ENCODE results near the gene KCNJ6.

The KCNJ6 gene

DNA sequence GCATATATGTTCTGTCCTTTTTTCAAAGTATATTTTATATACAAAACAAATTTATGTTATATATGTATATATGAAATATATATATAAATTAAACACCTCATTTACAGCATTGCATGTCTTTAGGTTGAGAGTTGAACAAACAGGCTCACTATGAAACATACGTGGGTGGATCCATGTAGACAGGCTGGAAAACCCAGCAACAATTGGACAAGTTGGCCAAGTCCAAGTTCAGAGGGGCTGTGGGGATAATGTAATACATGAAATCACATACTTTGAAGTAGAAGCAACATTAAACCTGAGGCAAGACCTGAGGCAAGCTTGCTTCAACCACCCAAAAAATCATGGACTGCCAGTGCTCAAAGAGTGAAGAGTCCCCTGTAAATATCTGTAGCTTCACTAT is 39.7 kb downstream of the KCNJ6 start:
- Histone ChIP-seq H3K4me1 (ENCODE audit: control insufficient read depth, insufficient read depth, low read length) (peaks cover 55% of the 10 kb centered on the region), H3K27me3 (ENCODE audit: control insufficient read depth, insufficient read depth, low read length) (no peaks in the 10 kb centered on the region), H3K4me3 (ENCODE audit: low read length) (no peak overlapping the region), H3K36me3 (ENCODE audit: insufficient read depth, low read length) (no peaks in the 10 kb centered on the region), H3K9me3 (replicated peaks; ENCODE audit: low read length) (no peaks in the 10 kb centered on the region), H3K4me2 (ENCODE audit: low read length) (peak overlapping the region; percentile 38), H3K9ac (ENCODE audit: low read depth, low read length) (no peak overlapping the region)

DNA sequence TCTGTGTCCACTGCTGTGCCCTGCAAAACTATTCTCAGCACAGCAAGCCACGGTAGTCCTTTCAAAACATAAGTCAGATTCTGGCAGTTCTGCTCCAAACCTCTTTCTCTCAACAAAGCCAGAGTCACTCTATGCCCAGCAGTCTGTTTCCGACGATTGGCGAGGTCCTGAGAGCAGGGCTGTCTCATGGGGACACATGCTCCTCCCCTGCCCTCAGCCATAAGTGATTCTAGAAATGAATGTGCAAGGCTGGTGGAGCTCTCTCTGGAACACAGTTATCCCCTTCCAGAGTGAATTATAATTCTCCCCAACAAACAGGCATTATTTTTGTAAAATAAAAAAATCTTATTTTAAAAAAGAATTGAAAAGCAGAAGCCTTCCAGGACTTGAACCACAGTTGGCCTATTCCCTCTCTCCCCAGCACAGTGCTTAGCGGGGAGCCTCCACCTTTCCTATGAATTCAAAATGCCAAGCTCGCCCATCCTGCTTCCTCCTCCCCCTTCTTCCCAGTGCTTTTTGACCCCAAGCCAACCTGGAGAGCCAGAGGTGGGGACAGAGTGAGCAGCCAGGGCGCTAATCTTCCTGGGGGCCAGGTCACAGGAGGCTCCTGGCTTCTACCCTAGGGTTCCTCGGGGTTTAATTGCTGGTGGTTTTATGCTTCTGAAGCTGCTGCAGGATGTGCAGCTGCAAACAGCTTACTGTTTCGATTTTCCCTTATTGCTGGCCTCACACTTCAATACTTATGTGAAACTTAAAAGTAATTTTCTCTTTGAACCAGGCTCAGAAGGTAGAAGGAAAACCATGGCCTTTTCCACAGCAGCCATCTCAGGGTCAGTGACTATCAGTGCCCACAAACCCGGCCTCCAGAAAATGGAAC is 41.1 kb downstream of the KCNJ6 start:
- Histone ChIP-seq H3K4me3 (ENCODE audit: low read length) (no peak overlapping the region), H3K4me1 (ENCODE audit: control insufficient read depth, insufficient read depth, low read length) (peaks cover 65% of the 10 kb centered on the region), H3K9ac (ENCODE audit: low read depth, low read length) (peak overlapping the region; percentile 22), H3K36me3 (ENCODE audit: insufficient read depth, low read length) (no peaks in the 10 kb centered on the region), H3K4me2 (ENCODE audit: low read length) (no peak overlapping the region), H3K27me3 (ENCODE audit: control insufficient read depth, insufficient read depth, low read length) (no peaks in the 10 kb centered on the region), H3K9me3 (replicated peaks; ENCODE audit: low read length) (no peaks in the 10 kb centered on the region)

DNA sequence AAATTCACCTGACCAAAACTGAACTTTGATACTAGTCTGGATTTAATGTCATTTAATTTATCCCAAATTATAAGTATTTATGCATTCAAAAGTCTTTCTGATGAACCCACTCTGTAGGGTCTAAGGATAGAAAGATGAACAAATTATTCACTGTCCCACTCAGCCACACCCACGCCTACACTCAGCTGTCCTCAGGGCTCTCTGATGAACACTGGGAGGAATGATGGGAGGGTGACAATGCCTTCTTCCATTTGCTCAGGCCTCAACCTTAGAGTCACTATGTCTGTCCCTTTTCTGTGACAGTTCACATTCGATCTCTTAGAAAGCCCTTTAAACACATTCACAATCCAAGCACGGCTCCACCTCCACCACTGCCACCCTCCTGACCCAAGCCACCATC is 41.8 kb downstream of the KCNJ6 start:
- H3K36me3 ChIP-seq (ENCODE audit: insufficient read depth, low read length): no peaks in the 10 kb centered on the region
- no peaks in the 10 kb centered on the region for H3K27me3 ChIP-seq (ENCODE audit: control insufficient read depth, insufficient read depth, low read length)
- peak overlapping the region; percentile 22 for H3K9ac ChIP-seq (ENCODE audit: low read depth, low read length)
- H3K4me3 ChIP-seq (ENCODE audit: low read length): no peak overlapping the region
- peaks cover 68% of the 10 kb centered on the region for H3K4me1 ChIP-seq (ENCODE audit: control insufficient read depth, insufficient read depth, low read length)
- H3K9me3 ChIP-seq (replicated peaks; ENCODE audit: low read length): no peaks in the 10 kb centered on the region
- no peak overlapping the region for H3K4me2 ChIP-seq (ENCODE audit: low read length)

DNA sequence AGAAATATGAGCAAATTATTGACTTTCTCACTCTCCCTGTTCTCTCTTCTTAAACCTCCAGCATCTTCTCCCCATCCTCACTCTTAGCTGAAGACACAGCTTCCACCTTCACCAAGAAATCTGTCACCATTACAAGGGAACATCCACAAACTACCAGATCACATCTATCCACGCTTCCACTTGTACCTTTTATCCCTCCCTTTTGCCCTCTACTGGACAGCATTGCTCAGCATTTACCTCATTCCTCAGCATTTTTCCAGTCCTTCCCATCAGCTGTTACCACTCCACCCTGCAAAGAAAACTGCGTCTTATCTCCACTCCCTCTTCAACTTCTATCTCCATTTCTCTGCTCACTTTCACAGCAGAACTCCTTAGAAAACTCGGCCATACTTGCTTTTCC is 42.6 kb downstream of the KCNJ6 start:
- H3K4me2 ChIP-seq (ENCODE audit: low read length): no peak overlapping the region
- H3K27me3 ChIP-seq (ENCODE audit: control insufficient read depth, insufficient read depth, low read length): no peaks in the 10 kb centered on the region
- H3K36me3 ChIP-seq (ENCODE audit: insufficient read depth, low read length): no peaks in the 10 kb centered on the region
- H3K4me1 ChIP-seq (ENCODE audit: control insufficient read depth, insufficient read depth, low read length): peaks cover 68% of the 10 kb centered on the region
- no peak overlapping the region for H3K4me3 ChIP-seq (ENCODE audit: low read length)
- no peaks in the 10 kb centered on the region for H3K9me3 ChIP-seq (replicated peaks; ENCODE audit: low read length)
- no peak overlapping the region for H3K9ac ChIP-seq (ENCODE audit: low read depth, low read length)

DNA sequence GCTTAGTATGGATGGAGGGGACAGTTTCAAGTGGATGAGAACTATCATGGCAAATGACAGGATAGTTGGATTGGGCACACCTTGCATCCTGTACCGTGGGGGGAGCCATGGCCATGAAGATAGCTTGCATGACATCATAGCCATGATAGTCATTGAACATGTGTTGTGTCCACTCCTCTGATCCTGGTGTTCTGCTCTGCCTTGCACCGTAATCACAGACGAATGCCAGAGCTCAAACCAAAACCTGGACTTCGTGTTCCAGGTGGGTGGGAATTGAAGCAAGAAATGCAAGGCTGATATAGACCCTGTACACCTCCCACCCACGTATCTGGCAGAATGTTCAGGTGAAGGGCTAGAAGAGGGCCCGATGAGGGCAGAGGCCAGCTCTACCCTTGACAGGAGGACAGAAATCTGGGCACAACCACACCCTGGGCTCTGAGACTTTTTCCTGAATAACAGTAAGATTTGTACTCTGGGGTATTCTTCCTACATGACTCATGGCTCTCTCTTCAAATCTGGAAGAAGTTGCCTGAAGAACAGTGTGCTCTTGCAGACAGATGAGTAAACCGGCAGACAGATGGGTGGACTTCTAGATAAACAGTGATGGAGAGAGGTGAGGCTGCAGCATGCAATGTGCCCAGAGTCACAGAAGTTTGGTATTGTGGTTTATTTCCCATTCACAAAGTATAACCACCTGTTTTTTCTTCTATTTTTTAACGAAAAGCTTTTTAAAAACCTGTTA is 45.0 kb downstream of the KCNJ6 start:
- H3K4me1 ChIP-seq (ENCODE audit: control insufficient read depth, insufficient read depth, low read length): peaks cover 52% of the 10 kb centered on the region
- H3K36me3 ChIP-seq (ENCODE audit: insufficient read depth, low read length): no peaks in the 10 kb centered on the region
- H3K9ac ChIP-seq (ENCODE audit: low read depth, low read length): peak overlapping the region; percentile 51
- no peaks in the 10 kb centered on the region for H3K9me3 ChIP-seq (replicated peaks; ENCODE audit: low read length)
- peak overlapping the region; percentile 3 for H3K4me3 ChIP-seq (ENCODE audit: low read length)
- H3K4me2 ChIP-seq (ENCODE audit: low read length): peak overlapping the region; percentile 64
- H3K27me3 ChIP-seq (ENCODE audit: control insufficient read depth, insufficient read depth, low read length): no peaks in the 10 kb centered on the region

DNA sequence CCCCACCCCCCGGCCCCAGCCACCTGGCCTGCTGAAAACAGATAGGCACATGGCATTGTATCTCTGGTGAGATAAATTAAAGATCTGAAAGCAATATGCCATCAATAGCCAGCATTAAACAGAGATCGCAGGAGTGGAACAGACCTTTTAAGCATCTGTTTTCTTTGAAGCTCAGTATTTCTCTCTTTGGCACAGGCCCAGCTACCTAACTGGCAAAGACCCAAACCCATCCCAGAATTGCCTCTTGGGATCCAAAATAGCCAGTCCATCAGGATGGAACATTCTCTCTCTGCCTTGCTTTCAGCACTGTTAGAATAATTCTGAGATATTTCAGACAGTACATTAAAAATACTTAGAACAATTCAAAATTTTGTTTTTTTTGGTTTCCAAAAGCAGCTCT is 46.0 kb downstream of the KCNJ6 start:
- H3K36me3 ChIP-seq (ENCODE audit: insufficient read depth, low read length): no peaks in the 10 kb centered on the region
- no peak overlapping the region for H3K9ac ChIP-seq (ENCODE audit: low read depth, low read length)
- no peaks in the 10 kb centered on the region for H3K27me3 ChIP-seq (ENCODE audit: control insufficient read depth, insufficient read depth, low read length)
- no peaks in the 10 kb centered on the region for H3K9me3 ChIP-seq (replicated peaks; ENCODE audit: low read length)
- no peak overlapping the region for H3K4me2 ChIP-seq (ENCODE audit: low read length)
- H3K4me1 ChIP-seq (ENCODE audit: control insufficient read depth, insufficient read depth, low read length): peaks cover 62% of the 10 kb centered on the region
- H3K4me3 ChIP-seq (ENCODE audit: low read length): no peak overlapping the region

DNA sequence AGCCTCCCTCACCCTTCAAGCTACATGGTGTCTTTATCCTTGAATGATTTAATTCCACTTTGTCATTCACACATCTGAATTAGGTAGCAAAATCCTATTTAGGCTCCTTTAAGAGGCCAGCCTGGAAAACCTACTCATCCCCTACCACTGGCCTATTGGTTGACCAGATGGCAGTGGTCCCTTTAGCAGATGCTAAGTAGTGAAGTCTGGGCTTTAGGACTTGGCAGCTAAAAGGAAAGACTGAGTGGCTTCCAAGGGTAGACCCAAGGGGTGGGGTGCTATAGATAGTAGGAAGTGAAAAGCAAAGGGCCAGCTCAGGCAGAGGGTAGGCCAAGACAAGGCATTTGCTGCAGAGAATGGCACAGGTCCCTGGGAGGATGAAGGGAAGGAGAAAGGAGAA is 46.6 kb downstream of the KCNJ6 start:
- H3K27me3 ChIP-seq (ENCODE audit: control insufficient read depth, insufficient read depth, low read length): no peaks in the 10 kb centered on the region
- H3K4me3 ChIP-seq (ENCODE audit: low read length): no peak overlapping the region
- H3K9ac ChIP-seq (ENCODE audit: low read depth, low read length): no peak overlapping the region
- no peaks in the 10 kb centered on the region for H3K36me3 ChIP-seq (ENCODE audit: insufficient read depth, low read length)
- no peak overlapping the region for H3K4me2 ChIP-seq (ENCODE audit: low read length)
- no peaks in the 10 kb centered on the region for H3K9me3 ChIP-seq (replicated peaks; ENCODE audit: low read length)
- peaks cover 59% of the 10 kb centered on the region for H3K4me1 ChIP-seq (ENCODE audit: control insufficient read depth, insufficient read depth, low read length)

DNA sequence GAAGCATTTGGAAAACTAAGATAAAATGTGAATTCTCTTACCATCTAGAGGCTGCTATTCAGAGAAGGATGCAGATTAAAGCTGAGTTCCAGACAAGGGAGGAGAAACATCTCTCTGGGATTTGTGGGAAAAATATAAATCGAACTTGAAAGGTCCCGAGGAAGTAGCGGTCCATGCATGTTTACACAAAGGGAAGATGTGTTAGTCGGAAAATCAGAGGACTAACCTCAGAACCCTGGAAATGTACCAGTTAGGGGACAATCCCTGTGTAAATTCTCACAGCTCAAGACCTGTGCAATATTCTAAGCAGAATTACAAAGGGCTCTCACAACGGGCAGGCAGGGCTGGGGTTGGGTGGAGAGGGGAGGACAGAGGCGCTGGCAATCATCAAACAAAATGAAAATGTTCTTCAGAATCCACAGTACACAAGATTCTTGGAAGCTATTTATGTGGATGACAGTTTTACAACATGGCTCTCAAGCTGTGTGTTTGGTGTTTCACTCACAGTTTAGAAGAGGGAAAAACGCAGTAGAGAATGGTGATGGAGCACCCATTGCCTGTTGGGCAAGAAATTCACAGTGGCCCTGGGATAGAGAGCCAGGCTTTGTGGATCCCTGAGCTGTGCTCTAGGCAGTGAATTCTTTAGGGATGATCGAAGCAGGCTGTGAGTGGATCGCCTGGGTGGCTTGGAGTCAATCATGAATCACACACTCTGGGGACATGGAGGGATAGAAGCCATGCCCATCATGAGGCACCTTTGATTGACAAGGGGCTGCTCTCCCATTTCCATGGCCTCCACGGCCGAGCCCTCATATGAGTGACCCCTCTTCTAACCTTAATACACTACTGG is 47.6 kb downstream of the KCNJ6 start:
- H3K36me3 ChIP-seq (ENCODE audit: insufficient read depth, low read length): no peaks in the 10 kb centered on the region
- H3K4me1 ChIP-seq (ENCODE audit: control insufficient read depth, insufficient read depth, low read length): peaks cover 57% of the 10 kb centered on the region
- H3K9ac ChIP-seq (ENCODE audit: low read depth, low read length): peak overlapping the region; percentile 19
- H3K9me3 ChIP-seq (replicated peaks; ENCODE audit: low read length): no peaks in the 10 kb centered on the region
- H3K4me3 ChIP-seq (ENCODE audit: low read length): no peak overlapping the region
- H3K27me3 ChIP-seq (ENCODE audit: control insufficient read depth, insufficient read depth, low read length): no peaks in the 10 kb centered on the region
- H3K4me2 ChIP-seq (ENCODE audit: low read length): peak overlapping the region; percentile 3

DNA sequence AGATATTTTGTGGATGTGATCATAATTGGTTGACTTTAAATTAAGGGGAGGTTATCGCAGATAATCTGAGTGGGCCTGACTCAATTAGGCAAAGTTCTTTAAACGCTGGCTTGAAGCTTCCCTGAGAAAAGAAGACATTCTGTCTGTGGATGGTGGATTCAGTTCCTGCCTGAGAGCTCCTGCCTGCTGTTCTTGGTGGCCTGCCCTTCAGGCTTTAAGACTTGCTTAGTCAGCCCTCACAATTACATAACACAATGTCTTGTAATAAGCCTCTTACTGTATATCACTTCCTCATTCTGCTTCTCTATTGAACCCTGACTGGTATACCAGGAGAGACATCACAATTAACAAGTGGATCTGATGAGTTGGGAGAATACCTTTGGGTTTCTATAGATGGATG is 50.2 kb downstream of the KCNJ6 start:
- Histone ChIP-seq H3K9ac (ENCODE audit: low read depth, low read length) (peak overlapping the region; percentile 11), H3K9me3 (replicated peaks; ENCODE audit: low read length) (no peaks in the 10 kb centered on the region), H3K4me1 (ENCODE audit: control insufficient read depth, insufficient read depth, low read length) (peaks cover 55% of the 10 kb centered on the region), H3K36me3 (ENCODE audit: insufficient read depth, low read length) (no peaks in the 10 kb centered on the region), H3K4me3 (ENCODE audit: low read length) (no peak overlapping the region), H3K27me3 (ENCODE audit: control insufficient read depth, insufficient read depth, low read length) (no peaks in the 10 kb centered on the region), H3K4me2 (ENCODE audit: low read length) (no peak overlapping the region)

DNA sequence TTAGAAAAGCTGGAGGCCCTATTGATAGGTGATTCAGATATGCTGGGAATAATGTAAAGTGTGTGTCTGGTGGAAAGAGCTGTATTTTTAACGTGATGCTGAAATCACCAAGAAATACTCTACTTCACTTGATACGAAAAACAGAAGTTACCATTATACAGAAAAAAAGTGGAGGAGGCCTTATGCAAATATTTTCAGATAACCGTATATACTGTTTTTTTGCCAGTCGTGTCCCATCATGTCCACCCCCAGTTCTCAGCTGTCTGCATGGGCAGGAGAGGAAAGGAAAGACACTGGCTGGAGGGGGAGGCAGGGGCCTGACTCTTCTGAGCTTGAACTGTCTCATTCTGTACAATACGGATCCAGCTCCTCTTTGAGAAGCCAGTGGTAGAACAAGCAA is 51.1 kb downstream of the KCNJ6 start:
- H3K27me3 ChIP-seq (ENCODE audit: control insufficient read depth, insufficient read depth, low read length): no peaks in the 10 kb centered on the region
- peaks cover 49% of the 10 kb centered on the region for H3K4me1 ChIP-seq (ENCODE audit: control insufficient read depth, insufficient read depth, low read length)
- no peak overlapping the region for H3K4me3 ChIP-seq (ENCODE audit: low read length)
- H3K36me3 ChIP-seq (ENCODE audit: insufficient read depth, low read length): no peaks in the 10 kb centered on the region
- no peaks in the 10 kb centered on the region for H3K9me3 ChIP-seq (replicated peaks; ENCODE audit: low read length)
- H3K4me2 ChIP-seq (ENCODE audit: low read length): no peak overlapping the region
- no peak overlapping the region for H3K9ac ChIP-seq (ENCODE audit: low read depth, low read length)

DNA sequence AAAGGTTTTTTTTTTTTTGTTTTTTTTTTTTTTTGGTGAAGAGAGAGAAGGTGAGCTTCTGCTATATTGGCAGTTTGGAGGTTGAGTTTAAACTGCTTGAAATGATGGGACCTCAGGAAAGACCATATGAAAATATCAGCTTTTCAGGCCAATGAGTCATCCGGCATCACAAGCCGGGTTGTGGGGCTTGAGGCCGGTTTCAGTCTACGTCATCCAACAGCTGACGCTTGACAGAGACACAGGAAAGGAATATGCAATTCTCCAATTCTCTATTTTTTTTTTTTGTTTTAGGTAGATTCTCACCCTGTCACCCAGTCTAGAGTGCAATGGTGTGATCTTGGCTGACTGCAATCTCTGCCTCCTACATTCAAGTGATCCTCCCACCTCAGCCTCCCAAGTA is 52.4 kb downstream of the KCNJ6 start:
- Histone ChIP-seq H3K9ac (ENCODE audit: low read depth, low read length) (peak overlapping the region; percentile 36), H3K4me2 (ENCODE audit: low read length) (peak overlapping the region; percentile 22), H3K9me3 (replicated peaks; ENCODE audit: low read length) (no peaks in the 10 kb centered on the region)

More for the DNA sequence above, 52.4 kb downstream of the KCNJ6 start:
- peaks cover 38% of the 10 kb centered on the region for H3K4me1 ChIP-seq (ENCODE audit: control insufficient read depth, insufficient read depth, low read length)
- H3K4me3 ChIP-seq (ENCODE audit: low read length): no peak overlapping the region
- H3K36me3 ChIP-seq (ENCODE audit: insufficient read depth, low read length): no peaks in the 10 kb centered on the region
- H3K27me3 ChIP-seq (ENCODE audit: control insufficient read depth, insufficient read depth, low read length): no peaks in the 10 kb centered on the region
